ENCODE measurements around the gene DNAJC5.
"Not testable (repeated sequence)": the region's sequence is repeated elsewhere in the genome, so short reads cannot be mapped to it uniquely, and the experiment has no call there.

The DNAJC5 gene

DNA sequence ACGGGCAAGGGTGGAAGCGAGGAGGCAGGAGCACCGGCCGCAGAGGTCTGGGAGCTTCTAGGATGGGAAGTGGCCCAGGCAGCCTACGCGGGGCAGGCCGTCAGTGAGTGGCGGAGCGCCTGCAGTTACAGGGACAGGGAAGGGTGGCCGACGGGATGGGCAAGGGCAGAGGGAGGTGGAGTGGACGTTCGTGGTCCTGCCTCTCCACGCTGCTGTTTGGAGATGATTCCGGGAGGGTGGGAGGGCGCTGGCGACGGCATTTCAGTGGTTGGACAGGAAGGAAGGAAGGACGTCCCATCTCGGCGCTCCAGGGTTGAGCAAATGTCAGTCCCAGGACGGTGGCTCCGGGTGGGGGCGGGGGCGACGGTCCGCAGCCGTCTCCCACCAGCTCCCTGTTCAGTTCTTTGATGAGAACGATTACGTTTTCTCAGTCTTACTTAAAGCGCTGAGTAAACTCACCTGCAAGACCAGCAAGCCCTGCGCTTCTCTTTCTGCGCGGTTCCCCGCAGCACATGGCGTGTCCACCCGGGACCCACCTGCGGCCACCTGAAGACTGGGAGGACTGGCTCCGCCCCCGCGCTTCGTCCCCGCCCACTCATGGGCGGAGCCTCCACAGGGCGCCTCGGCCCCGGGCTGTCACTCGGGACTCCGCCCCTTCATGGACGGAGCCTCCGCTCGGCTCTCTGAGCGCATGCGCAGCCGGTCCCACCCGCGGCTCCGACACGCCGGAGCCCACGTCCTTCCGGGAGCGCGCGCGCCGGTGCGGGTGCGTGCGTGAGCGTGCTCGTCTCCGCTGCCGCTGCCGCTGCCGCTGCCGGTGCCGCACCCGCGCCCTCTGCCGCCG is at the start of gene DNAJC5:
TSS of gene DNAJC5 (plus strand) at position 769 of the 844 bp plus-strand sequence. CDS start 33,220 bp downstream, outside the sequence.
- DNase-seq (ENCODE audit: low read depth), result peak; percentile 96

DNA sequence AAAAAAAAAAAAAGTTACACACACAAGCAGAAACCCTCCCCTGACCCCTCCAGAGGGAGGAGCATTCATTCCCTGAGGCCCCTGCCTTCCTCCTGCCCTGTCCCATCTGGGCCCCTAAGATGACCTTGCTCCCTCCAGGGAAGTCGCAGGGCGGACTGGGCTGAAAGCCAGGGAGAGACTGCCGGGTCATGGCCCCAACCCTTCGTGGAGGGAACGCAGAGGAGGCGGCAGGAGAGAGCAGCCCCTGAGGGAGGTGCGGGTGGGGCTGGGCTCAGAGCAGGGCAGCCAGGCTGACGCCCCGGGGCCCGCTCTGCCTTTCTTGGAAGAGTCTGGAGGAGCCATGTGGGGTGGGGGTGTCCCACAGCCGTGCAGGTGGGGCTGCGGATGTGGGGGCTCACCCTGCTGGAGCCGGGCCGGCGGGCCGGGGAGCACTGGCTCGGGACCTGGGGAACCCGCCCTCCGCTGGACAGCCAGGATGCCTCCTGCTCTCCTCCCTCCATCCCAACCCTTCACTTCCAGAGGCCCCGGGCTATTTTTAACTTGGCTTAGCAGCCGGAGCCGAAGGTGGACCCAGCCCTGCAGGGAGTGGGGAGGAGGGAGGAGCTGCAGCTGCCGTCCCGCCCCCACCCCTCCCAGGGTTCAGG is 48.7 kb upstream of the DNAJC5 start:
- DNase-seq (ENCODE audit: low read depth), result no peak

GRCh38 chr20:63846888-63847236 is 48.1 kb upstream of the DNAJC5 start:
- DNase-seq (ENCODE audit: low read depth), result no peak

- no peak for DNase-seq (ENCODE audit: low read depth)
Observed at GRCh38 chr20:63847237-63848002, 47.5 kb upstream of the DNAJC5 start.

- DNase-seq (ENCODE audit: low read depth), result no peak
Observed at GRCh38 chr20:63848003-63848911, 46.7 kb upstream of the DNAJC5 start.

- DNase-seq (ENCODE audit: low read depth), result peak; percentile 28
Observed at GRCh38 chr20:63850689-63851547, 44.0 kb upstream of the DNAJC5 start.

- not testable (repeated sequence) for DNase-seq (ENCODE audit: low read depth)
Observed at GRCh38 chr20:63851548-63851943, 43.4 kb upstream of the DNAJC5 start.

DNA sequence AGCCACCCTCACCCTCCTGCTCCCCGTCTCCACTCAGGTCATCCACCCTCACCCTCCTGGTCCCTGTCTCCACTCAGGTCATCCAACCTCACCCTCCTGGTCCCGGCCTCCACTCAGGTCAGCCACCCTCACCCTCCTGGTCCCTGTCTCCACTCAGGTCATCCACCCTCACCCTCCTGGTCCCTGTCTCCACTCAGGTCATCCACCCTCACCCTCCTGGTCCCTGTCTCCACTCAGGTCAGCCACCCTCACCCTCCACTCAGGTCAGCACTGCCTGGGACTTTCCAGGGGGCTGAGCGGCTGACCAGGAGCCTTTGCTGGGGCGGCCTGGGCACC is 41.2 kb upstream of the DNAJC5 start:
- DNase-seq (ENCODE audit: low read depth), result not testable (repeated sequence)

DNA sequence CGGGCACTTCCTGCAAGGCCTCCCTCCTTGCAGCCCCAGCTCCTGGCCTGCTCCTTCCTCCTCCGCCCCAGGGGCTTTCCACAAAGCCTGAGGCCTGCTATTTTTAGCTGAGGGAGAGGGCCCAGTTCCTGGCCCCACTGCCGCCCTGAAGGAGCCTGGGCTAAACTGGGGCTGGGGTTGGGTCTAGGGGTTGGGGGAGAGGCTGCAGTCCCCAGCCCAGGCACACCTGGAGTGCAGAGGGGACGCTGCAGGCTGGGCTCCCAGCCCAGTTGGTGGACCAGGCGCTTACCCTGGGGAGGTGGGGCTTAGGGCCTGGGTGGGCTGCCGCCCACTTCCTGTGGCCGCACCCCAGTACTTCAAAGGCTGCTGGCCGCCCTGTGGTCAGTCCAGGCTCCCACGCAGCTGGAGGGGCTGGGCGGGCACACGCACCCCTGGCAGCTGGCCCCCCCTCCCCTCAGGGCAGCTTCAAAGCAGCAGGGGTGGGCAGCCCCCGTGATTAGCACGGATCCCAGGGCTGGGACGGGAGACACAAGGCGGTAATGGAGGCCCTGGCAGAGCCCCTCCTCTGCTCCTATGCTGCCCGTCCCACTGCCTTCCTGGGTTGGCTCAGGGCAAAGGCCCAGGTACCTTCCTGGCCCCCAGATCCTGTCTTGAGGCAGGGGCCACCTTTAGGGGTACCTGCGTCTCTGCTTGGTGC is 40.7 kb upstream of the DNAJC5 start:
- no peak for DNase-seq (ENCODE audit: low read depth)

DNA sequence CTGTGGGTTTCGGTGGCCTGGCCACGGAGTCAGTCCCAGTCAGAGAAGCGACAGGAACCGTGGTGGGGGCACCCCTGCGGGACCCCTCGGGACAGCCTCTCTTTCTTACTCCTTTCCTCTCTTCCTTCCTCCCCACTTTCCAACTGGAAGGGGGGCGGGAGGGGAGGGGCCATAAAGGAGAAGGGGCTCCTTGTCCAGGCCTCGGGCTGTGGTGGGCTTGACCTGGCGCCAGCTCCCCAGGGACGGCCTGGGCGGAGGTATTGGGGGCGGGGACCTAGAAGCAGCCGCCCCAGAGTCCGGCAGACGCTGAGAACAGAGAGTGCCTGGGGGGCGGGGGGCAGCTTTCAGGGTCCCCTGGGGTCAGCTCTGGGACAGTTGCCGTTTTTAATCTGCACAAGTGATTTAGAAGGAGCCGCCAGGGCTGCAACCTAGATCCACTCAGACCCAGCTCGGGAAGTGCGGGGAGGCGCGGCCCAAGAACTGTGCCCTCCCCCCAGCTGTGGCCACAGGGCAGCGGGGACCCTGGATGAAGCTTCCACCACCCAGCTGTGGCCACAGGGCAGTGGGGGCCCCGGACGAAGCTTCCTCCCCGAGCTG is 40.1 kb upstream of the DNAJC5 start:
- DNase-seq (ENCODE audit: low read depth), result no peak

DNA sequence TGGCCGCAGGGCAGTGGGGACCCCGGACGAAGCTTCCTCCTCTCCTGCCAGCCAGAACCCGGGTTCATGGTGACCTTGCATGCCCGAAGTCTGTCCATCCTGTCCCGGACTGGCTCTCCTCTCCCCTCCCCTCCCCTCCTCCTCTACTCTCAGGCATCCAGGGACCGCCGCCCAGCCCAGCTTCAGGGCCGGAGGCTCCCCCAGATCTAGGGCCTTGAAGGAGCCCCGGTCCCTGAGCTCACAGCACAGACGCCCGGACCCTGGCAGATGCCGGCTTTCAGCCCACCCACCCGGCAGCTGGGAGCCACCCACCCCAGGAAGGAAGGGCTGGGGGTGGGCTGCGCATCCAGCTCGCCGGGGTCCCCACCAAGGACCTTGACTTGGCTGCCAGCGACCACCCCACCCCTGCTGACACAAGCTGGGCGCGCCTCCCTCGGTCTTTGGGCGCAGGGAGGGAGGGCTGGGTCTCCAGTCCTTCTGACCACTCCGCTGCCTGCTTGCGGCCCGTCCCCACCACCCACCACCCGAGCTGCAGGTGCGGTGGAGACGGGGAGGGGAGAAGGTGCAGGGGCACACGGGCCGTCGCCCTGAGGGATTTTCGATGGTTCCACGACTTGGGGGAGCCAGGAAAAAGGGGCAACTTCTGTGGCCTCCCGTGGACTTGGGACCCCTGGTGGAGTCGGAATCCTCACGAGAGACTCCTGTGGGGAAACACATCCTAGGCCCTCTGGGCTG is 39.4 kb upstream of the DNAJC5 start:
- DNase-seq (ENCODE audit: low read depth), result no peak

- no peak for DNase-seq (ENCODE audit: low read depth)
Observed at GRCh38 chr20:63856098-63856511, 38.8 kb upstream of the DNAJC5 start.

GRCh38 chr20:63857764-63858392 is 37.0 kb upstream of the DNAJC5 start:
- DNase-seq (ENCODE audit: low read depth), result no peak

DNA sequence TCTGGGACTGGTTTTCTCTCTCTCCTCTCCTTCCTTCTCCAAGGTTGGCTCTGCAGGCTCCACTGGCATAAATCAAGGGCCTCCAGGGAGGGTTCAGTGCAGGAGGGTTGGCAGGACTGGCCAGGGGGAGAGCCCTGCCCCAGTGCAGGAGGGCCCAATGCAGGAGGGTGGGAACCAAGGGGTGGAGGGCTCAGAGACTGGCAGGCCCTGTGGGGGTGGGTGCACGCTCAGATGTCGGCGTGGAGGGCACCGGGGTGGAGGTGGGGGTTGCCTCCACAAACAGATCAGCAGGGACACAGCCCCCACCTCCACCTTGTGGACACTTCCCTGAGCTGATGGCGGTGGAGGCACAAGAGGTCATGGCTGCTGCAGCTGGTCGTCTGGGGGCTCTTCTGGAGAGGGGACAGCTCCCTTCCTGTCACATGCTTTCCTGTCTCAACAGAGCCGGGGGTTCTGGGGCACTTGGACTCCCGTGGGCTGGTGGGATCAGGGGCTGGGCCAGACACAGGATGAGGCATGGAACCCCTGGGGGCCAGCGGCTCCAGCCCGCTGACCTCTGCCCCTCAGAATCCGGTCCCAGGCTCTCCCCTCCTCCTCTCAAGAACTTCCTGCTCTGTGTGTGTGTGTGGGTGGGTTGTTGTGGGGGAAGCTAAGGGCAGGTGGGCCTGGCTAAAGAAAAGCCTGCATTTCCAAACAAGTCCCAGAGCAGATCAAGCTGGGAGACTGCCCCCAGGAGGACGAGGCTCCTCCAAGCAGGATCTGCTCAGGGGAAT is 36.3 kb upstream of the DNAJC5 start:
- no peak for DNase-seq (ENCODE audit: low read depth)

DNA sequence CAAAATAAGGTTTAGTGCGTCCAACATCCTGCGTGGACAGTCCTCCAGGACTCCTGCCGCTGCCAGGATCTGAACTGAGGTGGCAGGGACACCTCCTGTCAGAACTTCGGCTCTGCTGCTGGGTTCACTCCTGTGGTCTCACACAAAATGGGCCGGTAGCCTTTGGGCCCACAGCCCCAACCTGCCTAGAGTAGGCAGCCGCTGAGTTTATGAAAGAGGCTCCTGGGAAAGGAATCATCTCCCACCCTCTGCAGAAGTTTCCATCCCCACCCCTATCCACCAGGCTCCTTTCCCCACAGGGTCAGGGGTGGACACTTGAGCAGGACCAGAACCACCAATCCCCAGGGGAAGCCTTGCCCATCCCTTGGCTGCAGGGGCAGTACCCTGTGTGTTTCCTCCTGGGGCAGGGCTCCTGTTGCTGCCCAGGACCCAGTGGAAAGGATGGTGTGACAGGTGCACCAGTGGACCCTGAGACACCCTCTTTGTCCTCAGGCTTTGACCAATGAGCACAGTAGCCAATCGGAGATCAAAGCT is 35.7 kb upstream of the DNAJC5 start:
- DNase-seq (ENCODE audit: low read depth), result no peak

DNA sequence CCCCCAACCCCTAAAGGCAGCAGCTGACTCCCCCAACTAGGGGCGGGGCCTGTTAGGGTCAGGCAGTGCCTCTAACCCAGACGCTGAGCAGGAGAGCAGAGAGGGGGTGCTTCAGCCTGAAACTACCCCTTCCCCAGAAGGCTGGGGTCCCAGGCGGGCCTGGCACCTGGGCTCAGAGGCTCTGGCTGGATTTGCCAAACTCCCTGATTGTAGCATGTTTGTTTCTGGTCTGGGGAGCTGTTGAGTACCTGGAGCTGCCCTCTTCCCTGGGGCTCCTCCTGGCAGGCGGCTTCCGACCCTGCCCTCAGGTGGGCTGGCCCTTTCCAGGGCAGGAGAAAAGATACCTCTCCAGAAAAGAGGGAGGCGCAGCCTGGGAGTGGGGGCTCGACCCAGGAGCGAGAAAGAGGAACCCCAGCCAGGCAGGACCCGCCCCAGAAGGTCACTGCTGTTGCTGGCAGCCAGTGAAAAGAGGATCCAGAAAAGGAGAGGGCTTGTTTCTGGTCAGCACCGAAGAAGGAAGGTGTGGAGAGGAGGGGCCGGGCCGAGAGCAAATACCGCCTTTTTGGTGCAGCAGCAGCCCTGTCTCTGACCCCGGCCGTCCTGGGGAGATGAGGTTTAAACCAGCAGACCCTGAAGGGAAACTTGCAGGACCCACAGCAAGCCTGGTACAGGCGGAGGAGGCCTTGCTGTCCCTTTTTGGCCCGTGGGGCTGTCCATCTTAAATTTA is 34.4 kb upstream of the DNAJC5 start:
- DNase-seq (ENCODE audit: low read depth), result no peak

- no peak for DNase-seq (ENCODE audit: low read depth)
Observed at GRCh38 chr20:63861365-63861934, 33.5 kb upstream of the DNAJC5 start, which contains the start of gene ABHD16B. Gene ABHD16B, plus strand, starts transcription at chr20:63861498. Its CDS starts 43 bp downstream, at chr20:63861541.
